HCT116 (cell line): ENCODE measurements around the gene RPTOR.

ENCODE experiments used
- CEBPB ChIP-seq: IDR thresholded peaks from 2 replicates; pipeline ENCODE4 v1.6.1; 2012; ENCODE audit warnings: low read depth
- CTCF ChIP-seq, 3 experiments: fragments of 200-600 bp in 1 of 3; sonication (generic) in 1 of 3; IDR thresholded peaks in 2 of 3; conservative IDR thresholded peaks in 1 of 3; 2 replicates each; pipeline ENCODE4 v1.5.1; 2012 to 2017; ENCODE audit warnings: low read depth in 2 of 3, low read length in 2 of 3, antibody characterized with exemption in 1 of 3, borderline replicate concordance in 1 of 3, control low read depth in 1 of 3, mild to moderate bottlenecking in 1 of 3, mixed read lengths in 1 of 3, mixed run types in 1 of 3, moderate library complexity in 1 of 3; ENCODE audit not compliant: insufficient read depth in 1 of 3
- EGR1 ChIP-seq: IDR thresholded peaks from 2 replicates; pipeline ENCODE4 v1.6.1; 2012; ENCODE audit warnings: low read depth
- EZH2 ChIP-seq: fragments of 200-600 bp; sonication (generic); IDR thresholded peaks from 2 replicates; pipeline ENCODE4 v1.6.1; 2017; ENCODE audit warnings: antibody characterized with exemption, mixed run types
- POLR2A ChIP-seq: IDR thresholded peaks from 2 replicates; pipeline ENCODE4 v1.7.0; 2011; ENCODE audit warnings: borderline replicate concordance; ENCODE audit not compliant: insufficient read depth, insufficient read length; ENCODE audit errors: extremely low read depth
- POLR2AphosphoS5 ChIP-seq: IDR thresholded peaks from 2 replicates; pipeline ENCODE4 v1.6.1; 2011; ENCODE audit warnings: mild to moderate bottlenecking, low read depth, low read length, moderate library complexity
- SRF ChIP-seq: IDR thresholded peaks from 2 replicates; pipeline ENCODE4 v1.6.1; 2012; ENCODE audit warnings: low read depth

DNA sequence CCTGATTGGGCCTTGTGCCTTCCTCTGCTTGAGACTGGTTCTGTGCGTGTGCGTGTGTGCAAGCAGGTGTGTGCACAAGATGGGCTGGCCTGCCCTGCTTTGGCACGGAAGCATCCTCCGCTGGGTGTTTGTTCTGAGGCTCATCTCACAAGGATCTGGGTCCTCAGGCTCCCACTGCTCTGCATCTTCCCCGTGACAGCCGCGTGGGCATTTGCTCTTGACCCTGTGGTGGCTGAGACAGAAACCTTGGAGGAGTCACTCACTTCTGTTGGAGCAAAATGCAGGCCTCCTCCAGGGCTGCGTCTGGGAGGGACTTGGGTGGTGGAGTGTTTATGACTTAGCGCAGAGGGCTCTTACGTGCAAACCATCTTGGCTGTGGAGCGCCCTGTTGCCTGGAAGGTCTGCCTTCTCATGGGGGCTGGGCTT, 119.2 kb downstream of the RPTOR start:
- TF ChIP-seq CTCF (IDR thresholded peaks at IDR 0.05 in 2 of 3, conservative IDR thresholded peaks at IDR 0.05 in 1 of 3; ENCODE audit: borderline replicate concordance in 1 of 3, insufficient read depth in 1 of 3, low read depth in 2 of 3, low read length in 2 of 3): no peak
- TF ChIP-seq POLR2AphosphoS5: no peak
- no peak for TF ChIP-seq EGR1
- no peak for TF ChIP-seq POLR2A
- no peak for TF ChIP-seq EZH2
- no peak for TF ChIP-seq SRF
- TF ChIP-seq CEBPB: no peak
